Measurements from ENCODE around the gene CHPT1.

DNA sequence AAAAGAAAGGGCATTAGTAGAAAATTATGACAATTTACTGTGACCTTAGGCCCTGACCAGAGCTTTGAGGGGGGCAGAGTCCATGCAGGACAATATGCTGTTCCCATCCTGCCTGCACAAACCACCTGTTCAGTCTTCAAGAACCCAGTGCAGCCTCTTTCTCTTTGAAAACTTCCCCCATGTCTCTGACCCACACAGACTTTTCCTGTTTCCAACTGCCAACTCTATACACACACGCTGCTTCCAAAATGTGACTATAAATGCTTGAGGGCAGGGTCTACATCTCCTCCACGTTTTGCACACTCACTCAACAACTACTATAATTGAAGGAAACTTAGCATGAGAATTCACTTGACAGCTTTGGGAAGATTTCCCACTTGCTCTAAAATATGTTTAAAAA lies 78.4 kb downstream of the CHPT1 start:
- TF ChIP-seq CTCF (IDR thresholded peaks at IDR 0.05; ENCODE audit: insufficient read depth, low read length, poor library complexity, severe bottlenecking) (no peak), EZH2phosphoT487 (conservative IDR thresholded peaks at IDR 0.05; ENCODE audit: low read length) (no peak)

All from SU-DHL-6 (cell line).